H1 (cell line): ENCODE results near the gene PRKN. TPM values are rescaled to one million over a fixed set of nuclear protein-coding genes. Genes with fewer than 3 reads are reported as not detected.

Source experiments
- CTCF ChIA-PET: fragments of 300-600 bp; sonication (Branson Sonifier 250); formaldehyde crosslinking; loops from one replicate; lab custom pipeline; 2021; ENCODE audit not compliant: partially characterized antibody; lab: Charles Lee
- POLR2A ChIA-PET: fragments of 300-600 bp; sonication (Branson Sonifier 250); formaldehyde crosslinking; loops from one replicate; lab custom pipeline; 2021; ENCODE audit warnings: inconsistent platforms; ENCODE audit not compliant: partially characterized antibody; lab: Charles Lee
- DNase-seq, 2 experiments: peaks; one replicate each; pipeline versions ENCODE4 v3.0.0 to v3.0.0-alpha.2; 2010 to 2022; ENCODE audit warnings: low spot score in 2 of 2, low read depth in 1 of 2, mixed read lengths in 1 of 2
- FAIRE-seq: peaks from 2 replicates; lab custom pipeline; 2011; peaks lifted over from hg19 to GRCh38; lab: Jason Lieb, UNC
- H2AFZ ChIP-seq: 2 replicates; pipeline ENCODE4 v1.8.1; 2012; ENCODE audit warnings: low read length, inconsistent platforms
- H2AK5ac ChIP-seq: 2 replicates; pipeline ENCODE4 v1.6.1; 2013; ENCODE audit warnings: low read depth, low read length
- H2BK120ac ChIP-seq: replicated peaks from 2 replicates; pipeline ENCODE3; 2013; ENCODE audit warnings: low read depth, low read length, inconsistent platforms
- H2BK12ac ChIP-seq: 2 replicates; pipeline ENCODE4 v1.6.1; 2013; ENCODE audit warnings: low read depth, low read length
- H2BK15ac ChIP-seq: 2 replicates; pipeline ENCODE4 v1.6.1; 2013; ENCODE audit warnings: low read length
- H2BK20ac ChIP-seq: 2 replicates; pipeline ENCODE4 v1.6.1; 2013; ENCODE audit warnings: low read length
- H2BK5ac ChIP-seq: 2 replicates; pipeline ENCODE4 v1.6.1; 2013; ENCODE audit warnings: low read depth, low read length
- H3K14ac ChIP-seq: 2 replicates; pipeline ENCODE4 v1.6.1; 2013; ENCODE audit warnings: inconsistent platforms; ENCODE audit not compliant: insufficient read length
- H3K18ac ChIP-seq: 2 replicates; pipeline ENCODE4 v1.6.1; 2013; ENCODE audit warnings: low read length; ENCODE audit errors: extremely low read depth
- H3K23ac ChIP-seq: 2 replicates; pipeline ENCODE4 v1.6.1; 2013; ENCODE audit warnings: inconsistent platforms; ENCODE audit not compliant: insufficient read length
- H3K23me2 ChIP-seq: 2 replicates; pipeline ENCODE4 v1.6.1; 2013; ENCODE audit warnings: low read depth, low read length
- H3K27ac ChIP-seq: 2 replicates; pipeline ENCODE4 v1.6.1; 2011; ENCODE audit warnings: low read depth, low read length, inconsistent platforms
- H3K27me3 ChIP-seq, 4 experiments: replicated peaks in 1 of 4; 1 replicate in 1 of 4; 2 replicates in 3 of 4; pipeline versions ENCODE4 v1.6.1 to v1.8.1; 2011 to 2013; ENCODE audit warnings: low read length in 3 of 4, mild to moderate bottlenecking in 3 of 4, inconsistent platforms in 2 of 4, mixed read lengths in 2 of 4, moderate library complexity in 1 of 4; ENCODE audit not compliant: control insufficient read depth in 3 of 4, insufficient read depth in 3 of 4; ENCODE audit errors: extremely low read depth in 1 of 4
- H3K36me3 ChIP-seq, 4 experiments: 2 replicates each; pipeline versions ENCODE4 v1.6.1 to v1.8.1; 2011 to 2013; ENCODE audit warnings: mild to moderate bottlenecking in 4 of 4, low read length in 3 of 4, moderate library complexity in 2 of 4, control low read depth in 1 of 4, inconsistent platforms in 1 of 4; ENCODE audit not compliant: insufficient read depth in 4 of 4, control insufficient read depth in 2 of 4
- H3K4ac ChIP-seq: replicated peaks from 2 replicates; pipeline ENCODE3; 2013; ENCODE audit warnings: low read length, low read depth, mixed read lengths, inconsistent platforms; ENCODE audit not compliant: insufficient read length
- H3K4me1 ChIP-seq, 4 experiments: replicated peaks in 1 of 4; 1 replicate in 1 of 4; 2 replicates in 3 of 4; pipeline versions ENCODE4 v1.6.1 to v1.8.1; 2011 to 2013; ENCODE audit warnings: low read length in 3 of 4, inconsistent platforms in 2 of 4, mixed read lengths in 1 of 4; ENCODE audit not compliant: insufficient read depth in 4 of 4, control insufficient read depth in 3 of 4
- H3K4me2 ChIP-seq, 2 experiments: 2 replicates each; pipeline versions ENCODE4 v1.6.1 to v1.8.1; 2011 to 2013; ENCODE audit warnings: low read depth in 2 of 2, low read length in 2 of 2, control low read depth in 1 of 2, inconsistent platforms in 1 of 2, mild to moderate bottlenecking in 1 of 2; ENCODE audit not compliant: insufficient read depth in 1 of 2
- H3K4me3 ChIP-seq, 4 experiments: fragments of 200-600, 300-600 bp in 1 of 4; sonication (generic), shearing (Covaris generic), sonication (Bioruptor Twin) in 1 of 4; 2 replicates each; pipeline versions ENCODE4 v1.5.1 to v1.8.1; 2011 to 2016; ENCODE audit warnings: low read length in 4 of 4, low read depth in 3 of 4, control low read depth in 2 of 4, inconsistent platforms in 2 of 4, mild to moderate bottlenecking in 2 of 4, mixed read lengths in 1 of 4, moderate library complexity in 1 of 4; ENCODE audit not compliant: insufficient read depth in 2 of 4; ENCODE audit errors: extremely low read depth in 1 of 4
- H3K56ac ChIP-seq: replicated peaks from 2 replicates; pipeline ENCODE3; 2013; ENCODE audit warnings: low read depth, mild to moderate bottlenecking, mixed read lengths, low read length, inconsistent platforms; ENCODE audit not compliant: insufficient read length
- H3K79me1 ChIP-seq: 2 replicates; pipeline ENCODE4 v1.6.1; 2013; ENCODE audit warnings: low read depth, low read length, control low read depth
- H3K79me2 ChIP-seq, 2 experiments: 2 replicates each; pipeline versions ENCODE4 v1.6.1 to v1.8.1; 2012 to 2013; ENCODE audit warnings: low read length in 2 of 2, mild to moderate bottlenecking in 2 of 2, inconsistent platforms in 1 of 2; ENCODE audit not compliant: insufficient read depth in 2 of 2, control insufficient read depth in 1 of 2
- H3K9ac ChIP-seq, 4 experiments: replicated peaks in 1 of 4; 1 replicate in 1 of 4; 2 replicates in 3 of 4; pipeline versions ENCODE4 v1.6.1 to v1.8.1; 2011 to 2013; ENCODE audit warnings: low read depth in 3 of 4, low read length in 3 of 4, control low read depth in 2 of 4, mild to moderate bottlenecking in 2 of 4, moderate library complexity in 2 of 4, inconsistent platforms in 1 of 4; ENCODE audit errors: extremely low read depth in 1 of 4
- H3K9me3 ChIP-seq, 2 experiments: 2 replicates each; pipeline versions ENCODE4 v1.6.1 to v1.8.1; 2012 to 2013; ENCODE audit warnings: mild to moderate bottlenecking in 2 of 2, moderate library complexity in 2 of 2, control low read depth in 1 of 2, inconsistent platforms in 1 of 2, low read depth in 1 of 2, low read length in 1 of 2, mixed read lengths in 1 of 2; ENCODE audit not compliant: insufficient read depth in 2 of 2
- H4K20me1 ChIP-seq, 2 experiments: replicated peaks in 1 of 2; 2 replicates each; pipeline versions ENCODE3 to v1.8.1; 2011 to 2013; ENCODE audit warnings: inconsistent platforms in 2 of 2, low read length in 2 of 2, mild to moderate bottlenecking in 1 of 2; ENCODE audit not compliant: insufficient read depth in 2 of 2, control insufficient read depth in 1 of 2
- H4K5ac ChIP-seq: 2 replicates; pipeline ENCODE4 v1.6.1; 2013; ENCODE audit warnings: low read length, low read depth, mixed read lengths, inconsistent platforms; ENCODE audit not compliant: insufficient read length
- H4K8ac ChIP-seq: 2 replicates; pipeline ENCODE4 v1.8.0; 2013; ENCODE audit warnings: mild to moderate bottlenecking, moderate library complexity, low read length, inconsistent platforms; ENCODE audit not compliant: insufficient read depth; ENCODE audit errors: extremely low read depth
- H4K91ac ChIP-seq: replicated peaks from 2 replicates; pipeline ENCODE3; 2013; ENCODE audit warnings: low read length, mixed read lengths, inconsistent platforms; ENCODE audit not compliant: insufficient read length
- ATF3 ChIP-seq: IDR thresholded peaks from 2 replicates; pipeline ENCODE4 v1.6.1; 2011; ENCODE audit warnings: low read depth, mild to moderate bottlenecking, low read length; ENCODE audit not compliant: insufficient read depth
- BRCA1 ChIP-seq: IDR thresholded peaks from 2 replicates; pipeline ENCODE4 v1.6.1; 2012; ENCODE audit warnings: low read depth, low read length, improper control_type of control experiment
- GABPA ChIP-seq: IDR thresholded peaks from 2 replicates; pipeline ENCODE4 v1.6.1; 2011; ENCODE audit warnings: mild to moderate bottlenecking, low read length, moderate library complexity, borderline replicate concordance; ENCODE audit not compliant: insufficient read depth
- HDAC6 ChIP-seq: IDR thresholded peaks from one replicate; pipeline ENCODE4 v1.7.1; 2012; ENCODE audit warnings: low read depth, mild to moderate bottlenecking, inconsistent platforms, low read length, moderate library complexity
- JUND ChIP-seq: IDR thresholded peaks from 2 replicates; pipeline ENCODE4 v1.6.1; 2011; ENCODE audit warnings: mild to moderate bottlenecking, improper control_type of control experiment, low read length
- NRF1 ChIP-seq: IDR thresholded peaks from 2 replicates; pipeline ENCODE4 v1.6.1; 2011; ENCODE audit warnings: mild to moderate bottlenecking, low read depth, low read length, improper control_type of control experiment
- RBBP5 ChIP-seq: IDR thresholded peaks from 2 replicates; pipeline ENCODE4 v1.7.1; 2012; ENCODE audit warnings: low read depth, mild to moderate bottlenecking, inconsistent platforms, low read length, moderate library complexity, borderline replicate concordance
- TBP ChIP-seq: IDR thresholded peaks from 2 replicates; pipeline ENCODE4 v1.6.1; 2011; ENCODE audit warnings: low read depth, low read length, improper control_type of control experiment
- TCF12 ChIP-seq: IDR thresholded peaks from 2 replicates; pipeline ENCODE4 v1.6.1; 2011; ENCODE audit warnings: low read depth, mild to moderate bottlenecking, low read length
- USF2 ChIP-seq: IDR thresholded peaks from 2 replicates; pipeline ENCODE4 v1.6.1; 2011; ENCODE audit warnings: low read length, improper control_type of control experiment
- WGBS, 2 experiments: shearing (Covaris generic) in 1 of 2; methylation state at CpG; one replicate each; pipeline versions ENCODE4 v1.1.6 to v1.1.7; 2013 to 2015; ENCODE audit warnings: low lambda C conversion rate in 2 of 2, mixed read lengths in 2 of 2, inconsistent platforms in 1 of 2, low coverage in 1 of 2, missing lambda C conversion rate in 1 of 2; ENCODE audit not compliant: insufficient replicate concordance in 2 of 2, insufficient coverage in 1 of 2, insufficient read length in 1 of 2; ENCODE audit errors: extremely low coverage in 1 of 2, missing lambda C conversion rate in 1 of 2; 5-methylcytosine and 5-hydroxymethylcytosine counted together
- polyA plus RNA-seq, 7 experiments: library from polyadenylated mRNA; depleted of rRNA in 3 of 7; stranded (reverse) in 5 of 7; unstranded in 2 of 7; fragments of >200 nt in 5 of 7; fragments of 200-250 nt in 2 of 7; gene quantifications; 1 replicate in 5 of 7; 2 replicates in 1 of 7; 4 replicates in 1 of 7; pipeline versions ENCODE4 v1.2.1 to v1.2.3, GENCODE V29; 2011 to 2013; ENCODE audit warnings: missing spikeins in 2 of 7, mixed read lengths in 2 of 7
- total RNA-seq: library from RNA; stranded (reverse); fragmentation: NEBNext Ultra II Directional; extraction: Animal tissue kit (Norgen Biotek cat#: 25700); gene quantifications from 2 replicates; pipeline ENCODE4 v1.2.1, GENCODE V29; 2021

The PRKN gene
- total and polyA plus RNA-seq, 2 of the 8 experiments (the other 6 are each of a cell fraction or from before 2014, with no cell fraction given), result 0.13 to 0.29 TPM

DNA sequence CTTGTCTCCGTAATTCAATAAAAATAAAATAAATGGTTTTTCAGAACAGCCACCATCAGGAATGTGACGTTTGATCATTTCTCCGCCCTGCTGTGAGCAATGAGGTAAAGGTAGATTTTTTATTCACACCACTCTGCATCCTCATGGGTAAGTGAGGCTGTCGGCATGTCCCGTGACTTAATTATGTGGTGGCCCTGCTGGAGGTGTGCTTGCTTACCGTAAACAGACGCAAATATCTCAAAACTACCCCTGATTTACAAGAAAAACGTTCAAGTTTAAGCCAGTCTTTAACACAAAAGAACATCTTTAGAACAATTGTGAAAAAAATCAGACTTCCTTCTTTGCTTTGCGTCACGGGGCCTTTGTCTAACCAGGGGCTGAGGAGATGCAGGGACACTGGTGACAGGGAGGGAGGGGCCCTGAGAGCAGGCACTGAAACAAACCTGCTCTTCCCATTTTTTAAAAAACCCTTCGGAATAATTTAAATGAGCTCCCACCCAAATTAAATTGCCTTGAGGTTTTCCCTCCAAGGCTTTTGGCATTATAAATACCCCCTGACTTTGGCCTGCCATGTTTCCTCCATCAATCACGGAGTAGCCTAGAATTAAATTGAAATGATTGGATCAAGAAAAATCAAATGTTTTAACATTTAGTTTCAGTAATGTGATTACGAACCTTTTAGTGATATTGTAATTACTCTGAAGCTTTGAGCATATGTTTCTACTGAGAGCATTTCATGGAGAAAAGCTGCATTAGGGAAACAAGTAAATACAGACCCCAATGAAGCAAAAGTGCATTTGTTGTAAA, 13.4 kb downstream of the PRKN start:
- WGBS, 2 experiments, result 68% methylated on average over 13 of the region's 13 CpGs; no CpG with 5 or more reads in 1 of the 2 experiments
- Histone ChIP-seq H3K27me3 (no peaks in the 10 kb centered on the region), H3K23me2 (no peaks in the 10 kb centered on the region)
- TF ChIP-seq JUND (no peak), NRF1 (no peak), BRCA1 (no peak), TBP (no peak), HDAC6 (no peak), GABPA (no peak), TCF12 (no peak), ATF3 (no peak), RBBP5 (no peak), USF2 (no peak)

More for the DNA sequence above, 13.4 kb downstream of the PRKN start:
- no peak overlapping the region for H3K4me3 ChIP-seq
- H3K18ac ChIP-seq, result no peak overlapping the region
- H3K27ac ChIP-seq, result no peak overlapping the region
- H3K4ac ChIP-seq, result no peak overlapping the region
- H2BK120ac ChIP-seq, result no peak overlapping the region
- 0 out of 4 replicates have a peak, but pooled peaks cover 0 to 2% of the 10 kb centered on the region in 2 experiments for H3K9me3 ChIP-seq
- no peak overlapping the region for H4K91ac ChIP-seq
- H2AK5ac ChIP-seq, result no peak overlapping the region
- FAIRE-seq (no peak), DNase-seq (no peak)
- no peak overlapping the region; a peak in 1 of 4 replicates for H3K4me2 ChIP-seq
- no peaks in the 10 kb centered on the region for H3K79me1 ChIP-seq
- H2BK12ac ChIP-seq, result no peak overlapping the region
- H2BK20ac ChIP-seq, result no peak overlapping the region
- H2AFZ ChIP-seq, result 0 out of 2 replicates have a peak overlapping the region, but pooled peaks have one; percentile 15
- peaks cover 0 to 5% (median 2%) of the 10 kb centered on the region in 4 experiments; a peak in 3 of 7 replicates for H3K4me1 ChIP-seq
- no peaks in the 10 kb centered on the region for H4K20me1 ChIP-seq
- H2BK15ac ChIP-seq, result no peak overlapping the region
- CTCF ChIA-PET, result interaction anchor here (1.0 to 2.0 kb wide), 2 partner anchors 8 to 9 kb away, joined by 3 to 7 read pairs; no protein-coding TSS in a partner anchor
- H3K56ac ChIP-seq, result no peak overlapping the region
- H4K8ac ChIP-seq, result no peak overlapping the region
- H3K79me2 ChIP-seq, result no peaks in the 10 kb centered on the region
- H3K14ac ChIP-seq, result no peak overlapping the region
- POLR2A ChIA-PET, result no interaction called here
- H4K5ac ChIP-seq, result peak overlapping the region; percentile 16
- H3K9ac ChIP-seq, result no peak overlapping the region
- H3K23ac ChIP-seq, result no peak overlapping the region
- no peak overlapping the region for H2BK5ac ChIP-seq
- H3K36me3 ChIP-seq, result no peaks in the 10 kb centered on the region
